OCI-LY7 (cell line): ENCODE results near the gene OPRM1. TPM values are rescaled to one million over a fixed set of nuclear protein-coding genes. Genes with fewer than 3 reads are reported as not detected.

ENCODE experiments used
- BruUV-seq: library from RNA; stranded (reverse); fragments of 400-500 nt; replicated peaks from 2 replicates; lab custom pipeline; 2021; lab: Mats Ljungman, UMichigan
- CTCF ChIA-PET: fragments of 300-600 bp; sonication (Branson Sonifier 250); formaldehyde crosslinking; loops from one replicate; lab custom pipeline; 2022; ENCODE audit warnings: antibody characterized with exemption; ENCODE audit not compliant: unreplicated experiment; lab: Charles Lee
- POLR2A ChIA-PET: fragments of 300-600 bp; sonication (Branson Sonifier 250); formaldehyde crosslinking; loops from one replicate; lab custom pipeline; 2022; ENCODE audit warnings: antibody characterized with exemption; lab: Charles Lee
- DNase-seq: peaks from one replicate; pipeline ENCODE4 v3.0.0-alpha.2; 2015; ENCODE audit warnings: low spot score
- H2AFZ ChIP-seq: fragments of 200-600 bp; sonication (generic), shearing (Covaris generic); 2 replicates; pipeline ENCODE4 v1.6.1; 2014; ENCODE audit warnings: mild to moderate bottlenecking, antibody characterized with exemption, low read length, moderate library complexity
- H3K27ac ChIP-seq: fragments of 200-600 bp; sonication (generic); 2 replicates; pipeline ENCODE4 v1.5.1; 2014; ENCODE audit warnings: mixed run types, low read depth, mild to moderate bottlenecking, moderate library complexity, low read length, inconsistent platforms; ENCODE audit not compliant: poor library complexity, severe bottlenecking
- H3K36me3 ChIP-seq: fragments of 200-600 bp; sonication (generic); 2 replicates; pipeline ENCODE4 v1.6.1; 2014; ENCODE audit warnings: mild to moderate bottlenecking, antibody characterized with exemption, low read length, moderate library complexity, mixed read lengths; ENCODE audit not compliant: insufficient read depth
- H3K4me1 ChIP-seq: fragments of 200-600 bp; sonication (generic); 2 replicates; pipeline ENCODE4 v1.5.1; 2014; ENCODE audit warnings: mild to moderate bottlenecking, low read length; ENCODE audit not compliant: insufficient read depth, poor library complexity, severe bottlenecking
- H3K4me2 ChIP-seq: fragments of 200-600 bp; sonication (generic); 2 replicates; pipeline ENCODE4 v1.6.1; 2014; ENCODE audit warnings: mild to moderate bottlenecking, low read length
- H3K4me3 ChIP-seq: fragments of 200-600 bp; sonication (generic); 2 replicates; pipeline ENCODE4 v1.5.1; 2014; ENCODE audit warnings: mild to moderate bottlenecking, low read depth, low read length; ENCODE audit not compliant: poor library complexity, severe bottlenecking
- H3K79me2 ChIP-seq: fragments of 200-600 bp; sonication (generic); 2 replicates; pipeline ENCODE4 v1.6.1; 2016; ENCODE audit warnings: low read depth, mild to moderate bottlenecking, low read length, moderate library complexity, mixed read lengths; ENCODE audit not compliant: insufficient read depth
- H3K9me2 ChIP-seq: fragments of 200-600 bp; sonication (generic); 2 replicates; pipeline ENCODE4 v1.6.1; 2016; ENCODE audit warnings: mild to moderate bottlenecking, low read length, mixed read lengths; ENCODE audit not compliant: insufficient read depth
- H3K9me3 ChIP-seq: fragments of 200-600 bp; sonication (generic); 2 replicates; pipeline ENCODE4 v1.6.1; 2014; ENCODE audit warnings: mild to moderate bottlenecking, mixed run types, low read length, mixed read lengths
- H4K20me1 ChIP-seq: fragments of 200-600 bp; sonication (generic); 2 replicates; pipeline ENCODE4 v1.6.1; 2014; ENCODE audit warnings: mild to moderate bottlenecking, antibody characterized with exemption, low read length, moderate library complexity, mixed read lengths; ENCODE audit not compliant: insufficient read depth
- CTCF ChIP-seq: fragments of 200-600 bp; sonication (generic); conservative IDR thresholded peaks from 2 replicates; pipeline ENCODE4 v1.5.1; 2014; ENCODE audit warnings: mild to moderate bottlenecking, antibody characterized with exemption, low read length, moderate library complexity, mixed read lengths
- EZH2phosphoT487 ChIP-seq: fragments of 200-600 bp; sonication (generic); IDR thresholded peaks from 2 replicates; pipeline ENCODE4 v1.6.1; 2018; ENCODE audit warnings: low read depth, borderline replicate concordance, mild to moderate bottlenecking, mixed run types, antibody characterized with exemption, low read length, moderate library complexity, mixed read lengths
- intact Hi-C: fragments of 100-400 bp; cut with micrococcal nuclease; formaldehyde crosslinking; loops from one replicate; pipeline ENCODE4 v1.10.0; 2022; ENCODE audit not compliant: unreplicated experiment
- total RNA-seq, 2 experiments: library from RNA; depleted of rRNA in 1 of 2; stranded (reverse); fragments of >200 nt in 1 of 2; shearing (Covaris generic) in 1 of 2; gene quantifications; 2 replicates each; pipeline ENCODE4 v1.2.3, GENCODE V29; 2014 to 2022

Gene OPRM1
- total RNA-seq, 2 experiments from 2014 or later, result not detected

- Histone ChIP-seq H3K4me2 (no peak overlapping the region), H3K4me1 (no peaks in the 10 kb centered on the region), H3K9me3 (no peaks in the 10 kb centered on the region), H3K9me2 (no peaks in the 10 kb centered on the region), H3K4me3 (no peak overlapping the region), H3K27ac (no peak overlapping the region), H4K20me1 (no peaks in the 10 kb centered on the region), H3K36me3 (no peaks in the 10 kb centered on the region), H3K79me2 (no peaks in the 10 kb centered on the region), H2AFZ (no peak overlapping the region)
- TF ChIP-seq CTCF (no peak), EZH2phosphoT487 (no peak)
- intact Hi-C loops, result no loop called here
- ChIA-PET POLR2A (interaction anchor here (0.6 kb wide), 1 partner anchor 11 kb away, joined by 3 read pairs; no protein-coding TSS in a partner anchor), CTCF (no interaction called here)
- BruUV-seq, result no TSS peak
- DNase-seq, result no peak
Measured at GRCh38 chr6:154267508-154268106, 228.6 kb downstream of the OPRM1 start.

DNA sequence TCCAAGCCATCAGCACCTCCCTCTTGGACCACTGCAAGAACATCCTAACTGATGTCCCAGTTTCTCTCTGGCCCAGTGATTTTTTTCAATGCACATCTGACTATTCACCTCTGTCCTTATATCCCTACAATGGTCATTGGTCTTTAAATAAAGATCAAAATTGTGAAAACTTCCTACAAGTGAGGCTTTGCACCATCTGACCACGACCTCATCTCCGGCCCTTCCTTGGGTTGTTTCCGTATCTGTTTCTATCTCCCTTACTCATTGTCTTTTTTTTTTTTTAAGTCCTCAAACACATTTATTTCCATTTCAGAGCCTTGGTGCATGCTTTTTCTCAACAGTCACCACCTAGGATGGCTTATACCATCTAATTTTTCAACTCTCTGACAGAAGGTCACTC lies 229.4 kb downstream of the OPRM1 start:
- Histone ChIP-seq H3K4me1 (no peaks in the 10 kb centered on the region), H3K79me2 (no peaks in the 10 kb centered on the region), H3K4me2 (no peak overlapping the region), H3K9me2 (no peaks in the 10 kb centered on the region), H3K36me3 (no peaks in the 10 kb centered on the region), H3K4me3 (no peak overlapping the region), H3K9me3 (no peaks in the 10 kb centered on the region), H4K20me1 (no peaks in the 10 kb centered on the region), H2AFZ (no peak overlapping the region), H3K27ac (no peak overlapping the region)
- ChIA-PET POLR2A (no interaction called here), CTCF (no interaction called here)
- TF ChIP-seq EZH2phosphoT487 (no peak), CTCF (no peak)
- intact Hi-C loops, result no loop called here
- DNase-seq, result no peak
- no TSS peak for BruUV-seq

DNA sequence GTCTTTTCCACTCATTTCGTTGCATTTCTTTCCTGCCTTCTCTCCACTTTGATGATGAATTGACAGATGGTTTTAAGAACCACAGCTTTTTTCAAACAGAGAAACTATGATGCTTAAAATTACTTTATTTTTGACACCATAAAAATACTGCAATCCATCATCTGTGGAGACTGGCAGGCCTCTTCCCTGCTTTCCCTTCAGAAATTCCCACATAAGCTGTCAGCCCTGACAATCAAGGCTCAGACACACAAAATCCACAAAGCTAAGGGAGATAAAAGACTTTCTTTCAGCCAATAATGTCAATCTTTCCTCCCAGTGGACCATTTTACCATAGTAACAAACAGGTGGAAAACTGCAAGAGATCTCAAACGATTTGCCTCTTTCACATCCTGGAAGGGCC lies 235.1 kb downstream of the OPRM1 start:
- intact Hi-C loops, result no loop called here
- no TSS peak for BruUV-seq
- H3K79me2 ChIP-seq, result no peaks in the 10 kb centered on the region
- H3K36me3 ChIP-seq, result no peaks in the 10 kb centered on the region
- no peaks in the 10 kb centered on the region for H4K20me1 ChIP-seq
- H3K27ac ChIP-seq, result no peak overlapping the region
- H3K9me2 ChIP-seq, result no peaks in the 10 kb centered on the region
- ChIA-PET CTCF (no interaction called here), POLR2A (interaction anchor here (0.7 kb wide), 1 partner anchor 99 kb away, joined by 3 read pairs; no protein-coding TSS in a partner anchor)
- no peaks in the 10 kb centered on the region for H3K9me3 ChIP-seq
- H3K4me2 ChIP-seq, result no peak overlapping the region
- TF ChIP-seq CTCF (no peak), EZH2phosphoT487 (no peak)
- H2AFZ ChIP-seq, result no peak overlapping the region
- H3K4me3 ChIP-seq, result no peak overlapping the region
- DNase-seq, result no peak
- no peaks in the 10 kb centered on the region for H3K4me1 ChIP-seq
